SIG-M5 treated with dmso at 0.1 percent for 504 hours (cell line): Measurements from ENCODE around the gene CCDC186.

ENCODE experiments used
- DNase-seq: peaks from one replicate; lab custom pipeline; 2025; ENCODE audit not compliant: unreplicated experiment; lab: John Stamatoyannopoulos, UW

Gene CCDC186

DNA sequence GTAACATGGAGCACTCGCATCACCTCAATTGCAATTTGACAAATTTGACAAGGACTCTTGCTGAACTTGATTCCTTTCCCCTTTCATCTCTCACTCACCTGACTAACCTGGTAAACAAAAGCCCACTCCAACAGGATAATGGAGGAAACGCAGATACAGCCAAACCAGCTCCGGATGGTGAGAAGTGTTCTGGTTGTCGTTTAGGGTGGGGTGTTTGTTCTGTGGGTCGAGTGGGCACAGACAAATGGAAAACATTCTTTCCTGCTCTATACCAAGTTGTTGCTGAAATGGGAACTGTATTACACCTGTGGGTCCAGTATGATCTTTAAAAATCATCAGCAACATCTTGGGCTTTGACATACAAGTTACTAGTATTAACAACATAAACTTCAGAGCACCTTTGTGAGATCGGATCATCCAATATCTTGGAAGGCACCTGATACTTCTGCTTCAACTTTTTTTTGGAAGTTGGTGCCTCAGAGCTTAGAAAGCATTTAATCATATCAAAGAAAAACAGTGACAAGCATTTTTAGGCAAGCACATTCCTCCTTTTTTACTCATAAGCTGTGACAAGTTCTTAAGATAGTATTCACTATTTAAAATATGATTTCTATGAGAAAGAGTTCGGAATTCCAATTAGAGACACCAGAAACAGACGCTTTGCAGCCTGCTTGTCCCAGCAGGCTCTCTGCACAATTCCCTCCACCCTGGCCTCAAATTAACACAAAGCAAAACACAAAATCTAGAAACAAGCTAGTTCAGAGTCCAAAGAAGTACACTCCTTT lies 58.1 kb downstream of the CCDC186 start:
- no peak for DNase-seq

DNA sequence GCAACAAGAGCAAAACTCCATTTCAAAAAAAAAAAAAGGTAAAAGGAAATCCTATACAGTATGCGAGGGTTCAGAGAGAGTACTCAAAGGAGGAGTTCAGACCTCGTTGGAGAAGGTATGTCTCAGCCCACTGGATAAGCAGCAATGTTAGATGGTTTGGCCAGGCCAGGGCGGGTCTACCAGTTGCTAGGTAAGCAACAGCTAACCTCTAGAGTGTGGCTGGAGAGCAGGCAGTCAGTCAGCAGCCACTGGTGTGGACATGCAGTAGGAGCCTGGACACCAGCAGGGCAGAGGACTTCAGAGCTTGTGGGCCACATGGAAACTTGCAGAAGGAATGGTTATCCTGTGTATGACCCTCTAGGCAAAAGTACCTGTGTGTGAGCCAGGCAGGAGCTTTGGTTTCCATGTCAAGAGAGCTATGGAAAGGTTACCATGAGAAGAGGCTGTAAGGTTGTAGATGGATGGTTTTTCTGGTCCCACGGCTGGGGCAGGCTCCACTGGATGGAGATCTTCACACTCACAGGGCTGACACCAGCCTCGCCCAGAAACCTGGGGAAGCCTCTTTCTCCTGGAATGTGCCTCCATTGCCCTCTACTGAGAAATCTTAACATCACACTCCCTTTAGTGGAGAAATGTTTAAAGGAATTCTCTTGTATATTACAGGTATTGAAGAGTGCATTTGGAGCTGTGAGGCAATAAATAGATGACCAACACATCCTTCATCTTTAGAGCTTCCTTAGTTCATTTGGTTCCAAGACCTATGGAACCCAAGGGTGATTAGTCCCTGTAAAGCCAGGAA lies 63.6 kb downstream of the CCDC186 start:
- DNase-seq: peak; percentile 13

DNA sequence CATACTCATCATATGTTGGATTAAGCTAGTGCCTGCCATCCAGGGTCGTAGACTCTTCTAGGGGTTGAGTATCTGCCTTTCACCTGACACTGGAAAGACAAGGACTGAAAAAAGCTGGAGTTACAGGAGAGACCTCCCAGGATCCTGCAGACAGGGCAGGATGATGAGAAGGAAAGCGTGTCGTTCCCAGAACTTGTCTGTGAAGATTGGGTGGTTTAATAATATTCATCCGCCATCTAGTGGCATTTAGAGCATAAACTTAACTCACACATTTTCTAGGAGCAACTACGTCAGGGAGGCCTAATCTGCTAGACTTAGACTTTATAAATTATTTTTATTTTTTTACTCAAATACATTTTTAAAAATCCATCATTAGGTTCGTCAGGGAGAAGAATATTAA lies 70.7 kb downstream of the CCDC186 start:
- peak; percentile 59 for DNase-seq

DNA sequence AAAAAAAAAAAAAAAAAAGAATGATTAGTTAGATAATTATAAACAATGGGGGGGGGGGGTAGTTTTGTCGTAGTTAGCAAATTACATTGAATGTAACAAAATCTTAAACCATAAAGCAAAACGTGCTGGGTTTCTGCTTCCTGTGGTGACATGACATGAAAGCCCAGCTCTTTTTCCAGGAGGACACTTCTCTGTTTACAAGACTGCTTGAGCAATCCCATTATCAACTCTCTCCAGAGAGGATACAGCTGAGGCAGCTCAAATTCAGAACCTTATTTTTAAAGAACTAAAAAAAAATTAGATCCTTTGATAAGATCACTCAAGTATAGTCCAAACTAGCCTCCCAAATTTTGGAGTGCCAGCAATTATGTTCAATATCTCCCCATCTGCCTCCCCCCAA lies 71.7 kb downstream of the CCDC186 start:
- DNase-seq: peak; percentile 50

DNA sequence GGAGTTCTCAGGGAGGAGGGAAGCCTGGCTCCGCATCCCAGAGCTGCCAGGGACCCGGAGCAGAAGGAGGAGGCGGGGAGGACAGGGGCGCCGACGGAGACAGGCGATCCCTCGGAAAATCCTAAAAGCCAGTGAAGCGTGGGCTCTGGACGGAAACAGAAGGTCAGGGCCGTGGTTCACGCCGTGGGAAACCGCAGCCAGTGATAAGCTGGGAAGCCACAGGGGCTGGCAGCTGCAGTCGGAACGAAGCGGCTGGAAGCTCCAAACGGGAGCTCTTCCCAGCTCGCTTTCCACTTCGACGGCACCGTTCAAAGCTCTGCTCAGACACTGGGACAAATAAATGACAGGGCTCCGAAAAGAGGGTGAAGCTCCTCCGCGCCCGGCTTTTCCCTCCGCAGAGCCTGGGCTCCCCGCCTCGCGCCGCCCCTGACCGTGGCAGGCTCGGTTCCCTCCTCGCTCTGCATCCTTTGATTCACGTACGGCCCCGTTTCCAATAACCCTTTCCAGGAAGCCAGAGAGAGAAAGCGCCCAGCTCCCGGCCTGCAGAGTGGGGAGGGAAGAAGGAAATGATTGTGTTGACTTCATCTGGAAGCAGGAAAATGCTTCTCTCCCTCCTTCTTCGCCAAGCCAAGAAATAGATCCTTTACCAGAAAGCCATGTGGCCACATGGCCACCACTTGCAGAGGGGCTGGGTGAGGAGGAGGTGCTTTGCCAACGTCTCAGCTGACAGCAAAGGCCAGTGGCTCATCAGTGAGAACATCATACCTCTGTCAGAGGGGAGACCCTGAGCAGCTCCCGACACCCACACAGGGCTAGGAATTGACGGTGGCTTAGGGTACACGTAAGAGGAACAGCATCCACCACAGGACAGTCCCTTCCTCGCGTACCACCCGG lies 72.9 kb downstream of the CCDC186 start:
- DNase-seq: no peak

DNA sequence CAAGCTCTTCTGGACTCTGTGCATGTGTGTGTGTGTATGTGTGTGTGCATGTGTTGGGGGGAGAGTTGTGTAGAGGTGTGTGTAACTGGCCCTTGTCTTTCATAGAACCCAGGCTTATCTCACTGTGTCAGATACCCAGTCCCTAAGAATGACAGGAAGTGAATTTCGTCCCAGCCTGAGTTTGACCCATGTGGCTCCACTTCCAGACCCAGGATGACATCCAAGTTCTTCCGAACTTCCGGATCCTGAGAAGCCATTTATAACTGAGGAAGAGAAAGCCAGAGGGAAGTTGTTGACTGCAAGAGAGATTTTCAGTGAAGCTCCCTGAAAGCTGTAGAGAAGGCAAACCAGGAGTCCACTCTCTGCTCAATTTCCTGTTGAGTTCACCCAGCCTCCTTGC lies 77.1 kb downstream of the CCDC186 start:
- no peak for DNase-seq

DNA sequence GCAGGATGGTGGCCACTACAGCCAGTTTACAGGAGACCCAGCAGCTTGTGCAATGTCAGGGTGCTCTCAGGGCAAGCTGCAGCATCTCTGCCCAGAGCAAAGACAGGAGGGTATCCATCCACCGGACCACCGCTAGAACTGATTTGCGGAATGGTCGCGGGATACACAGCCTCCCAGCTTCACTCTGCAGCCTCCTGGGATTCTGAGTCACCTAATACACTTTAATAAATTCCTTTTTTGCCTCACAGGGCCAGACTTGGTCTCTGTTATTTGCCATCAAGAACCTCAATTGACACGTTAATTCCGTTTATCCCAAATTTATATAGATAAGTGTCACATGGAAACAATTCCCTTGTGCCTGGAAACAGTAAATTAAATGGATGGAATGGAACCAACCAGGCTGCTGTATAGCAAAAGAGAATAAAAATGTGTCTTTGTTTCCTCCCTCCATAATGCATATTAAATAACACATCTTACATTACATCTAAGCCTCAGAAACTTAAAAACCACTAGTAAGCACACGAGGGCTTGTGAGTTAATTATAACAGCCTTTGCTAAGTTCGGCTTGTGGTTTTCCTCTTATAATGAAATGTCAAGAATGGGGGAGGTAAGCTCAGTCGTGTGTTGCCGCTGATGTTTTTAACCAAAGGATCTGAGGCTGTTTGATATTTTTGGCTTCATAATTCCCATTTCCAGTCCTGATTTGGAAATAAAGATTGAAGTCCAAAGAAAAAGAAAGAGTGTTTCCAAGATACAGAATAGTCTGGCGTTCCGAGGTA lies 78.3 kb downstream of the CCDC186 start:
- peak; percentile 77 for DNase-seq

DNA sequence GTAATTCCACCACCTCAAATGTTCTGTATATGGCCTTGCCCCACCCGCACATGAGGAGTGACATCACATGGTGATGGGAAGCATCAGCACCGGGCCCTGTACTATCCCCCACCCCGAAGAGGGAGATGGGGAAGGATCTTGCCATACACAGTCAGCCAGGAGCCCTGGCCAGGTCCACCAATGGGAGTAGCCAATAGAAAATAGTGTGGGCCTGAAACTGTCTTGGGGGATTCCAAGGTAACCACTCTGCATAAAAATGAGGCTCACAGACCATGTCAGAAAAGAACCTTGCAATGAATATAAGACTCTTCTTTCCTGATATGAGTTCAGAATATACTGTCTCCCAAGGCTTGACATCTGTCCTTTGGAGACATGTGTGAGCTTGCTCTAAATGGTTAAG lies 79.2 kb downstream of the CCDC186 start:
- no peak for DNase-seq

DNA sequence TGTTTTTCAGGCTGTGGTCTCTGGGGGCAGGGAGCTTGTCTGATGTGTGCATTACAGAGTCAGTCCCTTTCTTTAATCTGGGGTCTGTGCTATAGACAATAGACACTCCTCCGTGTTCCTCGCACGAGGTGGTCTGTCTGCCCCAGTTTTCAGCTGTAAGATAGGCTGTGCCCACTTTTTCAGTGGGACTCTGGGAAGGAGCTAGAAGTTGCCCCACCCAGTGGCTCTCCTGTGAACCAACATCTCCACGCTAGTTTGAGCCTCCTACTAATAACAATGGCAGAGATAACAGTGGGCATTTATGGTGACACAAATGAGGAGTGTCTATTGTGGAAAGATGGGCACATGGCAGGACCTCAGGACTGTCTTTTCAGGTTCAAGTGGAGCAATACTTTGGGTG lies 86.3 kb downstream of the CCDC186 start:
- DNase-seq: no peak

DNA sequence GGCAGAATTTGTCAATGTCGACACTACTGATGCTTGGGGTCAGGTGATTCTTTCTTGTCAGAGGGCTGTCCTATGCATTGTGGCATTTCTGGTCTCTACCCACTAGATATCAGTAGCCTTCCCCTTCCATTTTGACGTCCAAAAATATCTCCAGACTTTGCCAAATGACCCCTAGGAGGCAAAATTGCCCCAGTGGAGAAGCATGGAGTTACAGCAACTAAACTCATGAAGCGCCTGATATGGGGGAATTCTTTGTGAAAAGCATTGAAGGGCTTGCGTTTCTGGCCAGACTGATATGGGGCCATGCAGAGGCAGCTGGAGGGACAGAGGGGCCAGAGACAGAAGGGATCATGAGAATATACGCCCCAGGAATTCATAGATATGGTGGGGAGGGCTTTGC lies 86.7 kb downstream of the CCDC186 start:
- DNase-seq: no peak

DNA sequence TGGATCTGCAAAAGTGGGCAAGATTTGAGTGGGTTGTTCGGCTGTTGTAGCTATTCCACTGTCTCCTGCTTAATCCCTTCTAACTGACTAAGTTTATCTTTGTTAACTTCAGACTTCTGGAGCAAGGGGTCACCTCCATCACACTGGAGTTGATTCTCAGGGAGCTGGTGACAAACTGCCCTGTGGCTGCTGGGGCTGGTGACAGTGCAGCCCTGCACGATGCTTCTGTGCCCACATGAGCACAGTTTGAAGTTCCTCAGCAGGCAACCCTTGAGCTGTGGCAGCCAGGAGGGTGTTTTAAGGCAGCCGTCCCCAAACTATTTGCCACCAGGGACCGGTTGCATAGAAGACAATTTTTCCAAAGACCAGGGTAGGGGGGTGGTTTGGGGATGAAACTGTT lies 89.8 kb downstream of the CCDC186 start:
- no peak for DNase-seq

DNA sequence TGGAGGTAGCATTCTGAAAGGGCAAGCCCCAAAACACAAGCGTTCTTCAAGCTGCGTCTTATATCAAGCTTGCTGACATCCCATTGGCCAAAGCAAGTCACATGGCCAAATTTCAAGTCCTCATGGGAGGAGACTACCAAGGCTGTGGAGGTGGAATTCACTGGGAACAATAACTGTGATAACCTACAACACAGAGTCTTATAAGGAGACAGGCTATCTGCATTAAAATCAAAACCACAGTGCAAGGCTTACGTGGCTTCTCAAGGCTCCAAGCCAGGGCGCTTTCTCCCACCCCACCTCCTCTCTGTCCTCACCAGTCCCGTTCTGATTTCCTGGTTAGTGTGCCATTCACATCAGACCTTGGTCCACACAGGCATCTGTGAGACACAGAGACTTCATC lies 91.0 kb downstream of the CCDC186 start:
- no peak for DNase-seq

DNA sequence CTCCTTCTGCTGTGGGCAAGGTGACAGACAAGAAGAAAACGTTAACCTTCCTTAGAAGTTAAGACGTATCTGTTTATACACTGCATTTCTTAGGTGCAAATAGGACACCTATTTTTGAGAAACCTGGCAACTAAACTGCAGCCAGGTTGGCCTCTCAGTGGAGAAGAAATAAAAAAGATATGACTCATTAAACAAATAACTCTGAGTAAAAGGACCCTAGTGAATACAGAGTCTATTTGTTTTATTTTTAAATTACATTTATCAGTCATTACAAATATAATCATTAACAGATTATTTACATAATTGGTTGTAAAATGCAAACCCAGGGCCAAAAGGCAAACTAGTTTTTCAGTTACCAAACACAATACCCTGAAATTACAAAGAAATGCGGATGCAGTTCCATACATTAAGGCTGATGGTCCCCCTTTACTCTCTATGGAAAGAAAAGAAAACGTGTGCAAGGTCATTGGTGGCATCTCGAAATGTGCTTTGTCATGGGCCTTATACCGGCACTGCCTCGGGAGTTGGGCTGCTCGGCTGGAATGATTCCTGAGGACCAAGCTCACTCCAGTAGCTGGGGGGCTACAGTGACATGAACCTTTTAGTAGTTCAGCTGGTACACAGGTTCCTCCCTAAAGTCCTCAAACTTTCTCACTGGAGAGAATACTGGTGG lies 92.0 kb downstream of the CCDC186 start:
- DNase-seq: no peak

DNA sequence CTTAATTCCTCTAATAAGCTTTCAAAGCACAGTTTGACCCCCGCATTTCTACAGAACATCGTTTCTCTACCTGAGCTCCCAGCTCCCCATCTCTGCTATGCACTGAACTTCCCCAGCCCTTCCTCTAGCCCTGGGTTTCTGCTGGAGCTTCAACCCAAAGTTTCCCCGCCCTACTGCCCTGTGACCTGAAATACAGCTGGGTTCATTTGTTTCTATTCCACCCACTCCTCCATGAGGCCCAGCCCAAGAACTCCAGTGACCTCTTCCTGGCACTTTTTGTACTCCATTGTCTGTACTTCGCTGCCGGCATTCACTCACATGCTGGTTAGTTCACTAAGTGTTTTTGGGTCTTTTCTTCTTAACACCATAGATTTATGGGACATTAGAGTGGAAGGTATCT lies 94.6 kb downstream of the CCDC186 start:
- no peak for DNase-seq

DNA sequence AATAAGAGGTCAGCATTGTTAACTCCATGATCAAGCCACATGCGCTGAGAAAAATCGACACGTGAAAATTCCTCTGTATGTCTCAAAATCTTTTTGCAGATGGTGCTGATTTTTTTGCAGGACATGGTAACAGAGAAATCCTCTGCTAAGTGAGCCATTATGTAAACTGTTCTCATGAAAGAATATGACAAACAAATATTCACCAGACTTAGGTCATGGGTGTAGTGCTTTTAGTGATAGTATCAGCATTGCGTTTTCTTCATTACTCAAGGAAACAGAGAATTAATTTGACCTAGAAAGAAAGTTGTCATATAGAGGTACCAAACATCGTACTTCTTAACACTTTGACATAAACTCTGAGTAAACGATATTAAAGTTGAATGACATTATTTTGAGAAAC lies 95.7 kb downstream of the CCDC186 start:
- DNase-seq: no peak

DNA sequence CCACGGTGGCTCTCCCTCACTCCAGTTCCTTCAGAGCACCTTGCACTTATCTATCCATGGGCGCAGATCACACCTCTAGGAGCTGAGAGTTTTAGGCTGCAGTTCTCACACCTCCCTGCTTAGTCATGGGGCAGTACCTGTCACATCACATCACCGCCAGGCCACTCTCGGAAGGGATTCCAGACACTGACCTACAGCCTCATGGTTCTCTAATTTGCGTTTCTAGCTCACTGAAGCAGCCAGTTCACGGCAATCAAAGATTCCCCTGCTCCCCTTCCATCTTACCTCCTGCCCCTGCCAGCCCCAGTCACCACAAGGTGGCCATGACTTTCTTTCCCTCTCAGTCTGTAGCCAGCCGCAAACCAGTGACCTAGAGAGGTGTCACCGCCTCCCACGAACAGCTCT lies 96.2 kb downstream of the CCDC186 start:
- DNase-seq: no peak

DNA sequence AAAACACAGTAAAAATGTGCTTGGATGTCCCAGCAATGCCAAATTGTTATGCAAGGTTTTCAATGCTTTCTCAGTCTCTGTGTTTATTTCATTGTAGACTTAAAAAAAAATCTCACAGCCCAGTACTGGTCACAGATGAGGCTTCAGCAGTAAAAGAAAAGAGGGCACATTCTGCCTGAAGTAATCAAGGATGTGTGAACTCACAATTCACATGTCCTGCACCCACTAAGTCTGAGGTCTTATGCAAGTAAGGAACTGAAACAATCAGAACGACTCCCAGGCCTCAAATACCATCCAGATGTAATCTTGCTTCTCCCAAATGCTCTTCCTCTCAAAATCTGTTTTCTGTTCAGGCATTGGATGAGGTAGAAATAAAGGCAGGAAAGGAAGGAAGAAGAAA lies 96.7 kb downstream of the CCDC186 start:
- peak; percentile 30 for DNase-seq

DNA sequence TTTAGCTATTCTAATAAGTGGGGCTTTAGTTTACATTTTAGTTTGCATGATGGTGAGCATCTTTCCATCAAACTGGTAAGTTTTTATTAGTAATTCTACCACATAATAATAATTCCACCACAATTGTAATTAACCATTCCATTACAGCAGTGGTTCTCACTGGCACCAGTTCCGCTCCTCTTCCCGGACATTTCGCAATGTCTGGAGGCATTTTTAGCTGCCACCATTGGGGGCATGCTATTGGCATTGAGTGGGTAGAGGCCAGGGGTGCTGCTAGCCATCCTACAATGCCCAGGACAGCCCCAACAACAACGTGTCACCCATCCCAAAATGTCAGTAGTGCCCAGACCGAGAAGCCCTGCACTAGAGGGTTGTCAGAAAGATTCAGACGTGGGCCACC lies 98.9 kb downstream of the CCDC186 start:
- DNase-seq: no peak

DNA sequence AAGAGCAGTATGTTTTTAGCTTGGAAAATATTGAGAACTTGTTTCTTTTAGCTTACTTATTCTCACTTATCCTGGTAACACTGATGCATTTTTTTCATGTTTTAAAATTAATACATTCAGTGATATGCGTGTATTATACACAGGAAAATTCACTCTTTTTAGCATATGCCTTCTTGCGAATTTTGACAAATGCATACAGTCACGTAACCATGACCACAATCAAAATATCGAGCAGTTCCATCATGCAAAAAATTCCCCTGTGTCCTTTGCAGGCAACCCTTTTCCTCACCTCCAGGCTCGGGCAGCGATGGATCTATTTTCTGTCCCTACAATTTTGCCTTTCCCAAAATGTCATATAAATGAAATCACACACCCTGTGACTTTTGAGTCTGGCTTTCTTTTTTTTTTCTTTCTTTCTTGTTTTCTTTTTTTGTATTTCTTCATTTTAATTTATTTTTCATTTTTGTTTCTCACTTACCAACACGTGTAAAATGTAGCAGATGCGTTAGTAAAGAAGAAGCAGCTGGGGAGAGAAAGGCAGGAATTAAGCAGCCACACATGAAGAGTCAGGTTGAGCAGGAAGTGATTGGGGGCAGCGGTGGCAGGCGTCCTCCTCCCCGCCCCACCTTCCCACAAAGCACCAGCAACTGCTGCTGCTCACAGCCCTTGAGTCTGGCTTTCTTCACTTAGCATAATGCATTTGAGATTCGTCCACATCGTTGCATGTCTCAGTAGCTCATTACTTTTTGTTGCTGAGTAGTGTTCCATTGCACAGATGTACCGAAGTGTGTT lies 100.4 kb downstream of the CCDC186 start:
- DNase-seq: no peak
